ENCODE measurements around the gene FLNB.

Gene FLNB

DNA sequence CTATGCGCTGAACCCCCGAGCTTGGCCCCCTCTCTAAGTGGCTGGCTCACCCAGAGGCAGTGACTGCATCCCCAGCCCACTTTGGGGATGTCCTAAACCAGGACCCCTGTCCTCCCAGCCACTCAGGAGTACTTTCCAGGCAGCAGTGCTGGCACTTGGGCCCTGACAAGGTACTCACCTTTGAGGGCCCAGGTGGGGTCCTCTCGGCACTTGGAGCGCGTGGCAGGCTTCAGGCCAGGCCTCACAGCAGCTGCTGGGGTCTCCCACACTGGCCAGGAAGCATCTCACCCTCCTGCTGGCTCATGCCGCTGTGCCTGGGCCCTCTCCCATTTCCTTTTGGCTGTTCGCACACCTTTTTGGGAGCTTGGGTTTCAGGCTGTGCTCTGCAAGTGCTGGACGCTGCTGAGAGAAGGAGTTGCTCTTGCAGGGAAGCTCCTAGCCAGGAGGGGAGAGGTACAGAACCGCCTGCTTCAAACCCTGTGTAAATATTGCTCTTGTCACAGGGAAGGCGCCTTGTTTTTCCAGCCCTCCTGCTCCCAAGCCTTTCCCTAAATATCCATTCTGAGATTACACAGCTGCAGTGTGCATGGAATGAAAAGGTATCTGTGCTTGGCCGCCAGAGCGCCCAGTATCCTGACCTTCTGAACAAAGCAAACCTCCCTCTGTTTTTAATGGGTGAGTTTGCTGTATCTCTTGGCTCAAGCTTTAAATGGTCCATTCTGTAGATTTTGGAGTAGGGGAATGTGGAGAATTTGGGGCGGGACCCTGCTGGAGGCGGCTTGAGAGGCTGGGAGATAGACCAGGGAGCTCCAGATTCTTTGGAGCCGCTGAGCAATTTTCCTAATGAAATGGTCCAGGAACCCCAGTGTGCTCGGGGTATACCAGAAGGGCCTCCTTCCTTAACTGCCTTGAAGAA is 156.9 kb downstream of the FLNB start:
- Histone ChIP-seq H3K9ac (ENCODE audit: low read length) (no peak overlapping the region), H4K91ac (ENCODE audit: low read length) (no peak overlapping the region), H3K14ac (ENCODE audit: low read length in 2 of 2) (peak overlapping the region in 1 of 2 experiments; percentile 18), H3K27me3 (ENCODE audit: control insufficient read depth in 1 of 2, insufficient read depth in 1 of 2, low read length in 2 of 2) (no peaks in the 10 kb centered on the region), H2BK5ac (ENCODE audit: low read depth, low read length, poor library complexity, severe bottlenecking) (no peak overlapping the region), H3K4me1 (ENCODE audit: control insufficient read depth, insufficient read depth, low read depth, low read length) (peaks cover 35% of the 10 kb centered on the region), H2BK15ac (ENCODE audit: low read depth, poor library complexity, severe bottlenecking) (no peak overlapping the region), H3K4me2 (ENCODE audit: low read length, poor library complexity, severe bottlenecking) (no peak overlapping the region), H2AK5ac (ENCODE audit: low read length, severe bottlenecking) (peak overlapping the region; percentile 83), H2BK120ac (ENCODE audit: low read depth, low read length) (no peak overlapping the region), H3K18ac (ENCODE audit: low read depth in 1 of 2, low read length in 2 of 2) (peak overlapping the region in 1 of 2 experiments; percentile 77), H2BK12ac (ENCODE audit: low read length in 2 of 2) (peak overlapping the region in 1 of 2 experiments; percentile 17), H4K8ac (ENCODE audit: low read length) (peak overlapping the region; percentile 27), H3K4me3 (ENCODE audit: insufficient read depth in 1 of 2, low read depth in 1 of 2, low read length in 2 of 2) (no peak overlapping the region), H3K23ac (ENCODE audit: low read length in 2 of 2) (no peak overlapping the region), H3K9me3 (ENCODE audit: control insufficient read depth, low read length) (no peaks in the 10 kb centered on the region), H3K27ac (ENCODE audit: low read length, poor library complexity, severe bottlenecking) (peak overlapping the region; percentile 63), H3K4ac (ENCODE audit: low read depth in 1 of 2, low read length in 2 of 2) (peak overlapping the region in 1 of 2 experiments; percentile 63), H2AFZ (ENCODE audit: low read depth, low read length) (no peak overlapping the region), H3K79me1 (replicated peaks; ENCODE audit: low read length, poor library complexity, severe bottlenecking) (peaks cover 20% of the 10 kb centered on the region), H3K36me3 (ENCODE audit: control insufficient read depth in 1 of 2, insufficient read depth in 2 of 2, low read depth in 1 of 2, low read length in 2 of 2) (peaks cover 63 to 64% of the 10 kb centered on the region in 2 experiments)
- 90% methylated on average over 14 of the region's 16 CpGs for WGBS
- DNase-seq, result no peak

DNA sequence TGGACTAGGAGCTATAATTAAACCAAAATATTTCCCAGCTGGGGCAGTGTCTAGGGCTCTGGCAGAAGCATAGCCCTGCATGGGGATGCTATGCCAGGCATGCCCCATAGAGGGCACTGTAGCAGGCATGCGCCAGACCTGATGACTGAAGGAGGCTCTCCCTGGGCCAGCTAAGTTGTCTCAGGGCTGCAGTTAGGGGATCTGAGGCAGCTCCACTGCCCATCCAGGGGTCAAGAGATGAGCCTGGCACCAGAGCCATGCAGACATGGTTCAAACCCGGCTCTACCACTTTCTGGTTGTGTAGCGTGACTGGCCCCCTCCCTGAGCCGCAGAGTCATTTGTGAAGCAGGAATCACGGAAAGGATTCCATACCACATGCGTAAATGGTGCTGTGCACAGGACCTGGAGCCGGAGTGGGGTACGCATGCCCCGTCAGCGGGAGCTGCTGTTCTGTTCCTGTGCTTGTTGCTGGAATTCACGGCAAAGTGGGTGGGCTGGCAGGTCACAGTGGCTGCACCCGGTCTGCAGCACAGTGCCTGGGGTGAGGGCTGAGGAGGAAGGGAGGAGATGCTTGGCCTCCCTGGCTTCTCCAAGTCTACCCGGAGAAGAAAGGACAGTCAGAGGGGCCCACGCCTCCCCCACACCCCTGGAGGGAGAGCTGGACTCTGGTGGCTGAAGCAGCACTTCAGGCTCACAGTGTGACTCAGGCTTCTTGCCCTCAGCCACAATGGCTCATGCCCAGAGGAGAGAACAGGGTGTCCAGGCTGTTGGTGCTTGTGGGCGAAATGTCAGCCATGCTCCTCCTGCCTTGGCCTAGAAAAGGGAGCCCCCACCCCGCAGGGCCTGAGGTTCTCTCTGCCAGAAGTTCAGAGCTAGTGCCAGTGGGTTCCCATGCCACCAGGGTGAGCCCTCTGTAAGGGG is 159.5 kb downstream of the FLNB start:
- Histone ChIP-seq H3K4me2 (ENCODE audit: low read length, poor library complexity, severe bottlenecking) (no peak overlapping the region), H3K27ac (ENCODE audit: low read length, poor library complexity, severe bottlenecking) (no peak overlapping the region), H2BK12ac (ENCODE audit: low read length in 2 of 2) (peak overlapping the region in 1 of 2 experiments; percentile 46), H3K9ac (ENCODE audit: low read length) (no peak overlapping the region), H3K14ac (ENCODE audit: low read length in 2 of 2) (no peak overlapping the region), H2BK15ac (ENCODE audit: low read depth, poor library complexity, severe bottlenecking) (no peak overlapping the region), H4K8ac (ENCODE audit: low read length) (peak overlapping the region; percentile 12), H3K4me1 (ENCODE audit: control insufficient read depth, insufficient read depth, low read depth, low read length) (peaks cover 29% of the 10 kb centered on the region), H3K18ac (ENCODE audit: low read depth in 1 of 2, low read length in 2 of 2) (no peak overlapping the region), H3K4me3 (ENCODE audit: insufficient read depth in 1 of 2, low read depth in 1 of 2, low read length in 2 of 2) (no peak overlapping the region), H2AK5ac (ENCODE audit: low read length, severe bottlenecking) (no peak overlapping the region), H3K27me3 (ENCODE audit: control insufficient read depth in 1 of 2, insufficient read depth in 1 of 2, low read length in 2 of 2) (no peaks in the 10 kb centered on the region), H3K9me3 (ENCODE audit: control insufficient read depth, low read length) (no peaks in the 10 kb centered on the region), H2BK120ac (ENCODE audit: low read depth, low read length) (no peak overlapping the region), H3K36me3 (ENCODE audit: control insufficient read depth in 1 of 2, insufficient read depth in 2 of 2, low read depth in 1 of 2, low read length in 2 of 2) (peaks cover 66 to 69% of the 10 kb centered on the region in 2 experiments), H4K91ac (ENCODE audit: low read length) (no peak overlapping the region), H2AFZ (ENCODE audit: low read depth, low read length) (no peak overlapping the region), H3K79me1 (replicated peaks; ENCODE audit: low read length, poor library complexity, severe bottlenecking) (peaks cover 14% of the 10 kb centered on the region), H3K23ac (ENCODE audit: low read length in 2 of 2) (no peak overlapping the region), H3K4ac (ENCODE audit: low read depth in 1 of 2, low read length in 2 of 2) (no peak overlapping the region), H2BK5ac (ENCODE audit: low read depth, low read length, poor library complexity, severe bottlenecking) (no peak overlapping the region)
- peak; percentile 67 for DNase-seq
- WGBS, result 94% methylated on average over 16 of the region's 16 CpGs

DNA sequence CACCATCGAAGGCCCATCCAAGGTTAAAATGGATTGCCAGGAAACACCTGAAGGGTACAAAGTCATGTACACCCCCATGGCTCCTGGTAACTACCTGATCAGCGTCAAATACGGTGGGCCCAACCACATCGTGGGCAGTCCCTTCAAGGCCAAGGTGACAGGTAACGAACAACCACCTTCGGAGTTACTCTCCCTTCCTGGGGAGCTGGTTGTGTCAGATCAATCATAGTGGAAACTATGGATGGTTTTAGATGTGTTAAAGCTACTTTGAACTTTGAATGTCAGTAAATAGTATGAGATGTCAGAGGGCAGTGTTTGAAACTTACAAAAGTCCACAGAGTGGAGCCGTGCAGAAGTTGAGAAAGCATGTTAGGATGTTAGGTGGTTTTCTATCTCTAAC is 160.3 kb downstream of the FLNB start:
- H2BK5ac ChIP-seq (ENCODE audit: low read depth, low read length, poor library complexity, severe bottlenecking), result no peak overlapping the region
- H2BK15ac ChIP-seq (ENCODE audit: low read depth, poor library complexity, severe bottlenecking), result no peak overlapping the region
- no peak overlapping the region for H2BK120ac ChIP-seq (ENCODE audit: low read depth, low read length)
- DNase-seq, result no peak
- H3K4me1 ChIP-seq (ENCODE audit: control insufficient read depth, insufficient read depth, low read depth, low read length), result peaks cover 25% of the 10 kb centered on the region
- no peak overlapping the region for H3K4me3 ChIP-seq (ENCODE audit: insufficient read depth in 1 of 2, low read depth in 1 of 2, low read length in 2 of 2)
- no peak overlapping the region for H3K9ac ChIP-seq (ENCODE audit: low read length)
- H3K14ac ChIP-seq (ENCODE audit: low read length in 2 of 2), result no peak overlapping the region
- H2AK5ac ChIP-seq (ENCODE audit: low read length, severe bottlenecking), result no peak overlapping the region
- H4K91ac ChIP-seq (ENCODE audit: low read length), result no peak overlapping the region
- H4K8ac ChIP-seq (ENCODE audit: low read length), result no peak overlapping the region
- H3K23ac ChIP-seq (ENCODE audit: low read length in 2 of 2), result no peak overlapping the region
- H2AFZ ChIP-seq (ENCODE audit: low read depth, low read length), result no peak overlapping the region
- peaks cover 61 to 67% of the 10 kb centered on the region in 2 experiments for H3K36me3 ChIP-seq (ENCODE audit: control insufficient read depth in 1 of 2, insufficient read depth in 2 of 2, low read depth in 1 of 2, low read length in 2 of 2)
- H3K18ac ChIP-seq (ENCODE audit: low read depth in 1 of 2, low read length in 2 of 2), result no peak overlapping the region
- no peak overlapping the region for H3K4me2 ChIP-seq (ENCODE audit: low read length, poor library complexity, severe bottlenecking)
- H3K9me3 ChIP-seq (ENCODE audit: control insufficient read depth, low read length), result no peaks in the 10 kb centered on the region
- 82% methylated on average over 6 of the region's 7 CpGs for WGBS
- H3K27me3 ChIP-seq (ENCODE audit: control insufficient read depth in 1 of 2, insufficient read depth in 1 of 2, low read length in 2 of 2), result no peaks in the 10 kb centered on the region
- H2BK12ac ChIP-seq (ENCODE audit: low read length in 2 of 2), result no peak overlapping the region
- no peak overlapping the region for H3K4ac ChIP-seq (ENCODE audit: low read depth in 1 of 2, low read length in 2 of 2)
- peaks cover 14% of the 10 kb centered on the region for H3K79me1 ChIP-seq (replicated peaks; ENCODE audit: low read length, poor library complexity, severe bottlenecking)
- no peak overlapping the region for H3K27ac ChIP-seq (ENCODE audit: low read length, poor library complexity, severe bottlenecking)

DNA sequence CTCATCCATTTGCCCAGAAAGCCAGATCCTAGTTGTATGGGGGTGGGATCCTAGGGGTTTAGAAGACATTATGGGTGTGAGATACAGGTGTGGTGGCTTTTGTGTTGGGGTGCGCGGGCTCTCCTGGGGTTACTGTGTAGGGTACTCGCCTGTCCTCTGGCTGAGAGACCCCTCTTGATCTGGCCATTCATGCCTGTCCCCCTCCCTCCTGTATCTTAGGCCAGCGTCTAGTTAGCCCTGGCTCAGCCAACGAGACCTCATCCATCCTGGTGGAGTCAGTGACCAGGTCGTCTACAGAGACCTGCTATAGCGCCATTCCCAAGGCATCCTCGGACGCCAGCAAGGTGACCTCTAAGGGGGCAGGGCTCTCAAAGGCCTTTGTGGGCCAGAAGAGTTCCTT is 161.1 kb downstream of the FLNB start:
- Histone ChIP-seq H3K79me1 (replicated peaks; ENCODE audit: low read length, poor library complexity, severe bottlenecking) (peaks cover 14% of the 10 kb centered on the region), H3K27me3 (ENCODE audit: control insufficient read depth in 1 of 2, insufficient read depth in 1 of 2, low read length in 2 of 2) (no peaks in the 10 kb centered on the region), H3K23ac (ENCODE audit: low read length in 2 of 2) (no peak overlapping the region), H3K14ac (ENCODE audit: low read length in 2 of 2) (no peak overlapping the region), H2BK12ac (ENCODE audit: low read length in 2 of 2) (no peak overlapping the region), H4K8ac (ENCODE audit: low read length) (no peak overlapping the region), H4K91ac (ENCODE audit: low read length) (no peak overlapping the region), H2BK15ac (ENCODE audit: low read depth, poor library complexity, severe bottlenecking) (no peak overlapping the region), H3K18ac (ENCODE audit: low read depth in 1 of 2, low read length in 2 of 2) (no peak overlapping the region), H3K4me3 (ENCODE audit: insufficient read depth in 1 of 2, low read depth in 1 of 2, low read length in 2 of 2) (no peak overlapping the region), H2AK5ac (ENCODE audit: low read length, severe bottlenecking) (no peak overlapping the region), H3K9ac (ENCODE audit: low read length) (no peak overlapping the region), H2BK5ac (ENCODE audit: low read depth, low read length, poor library complexity, severe bottlenecking) (no peak overlapping the region), H2BK120ac (ENCODE audit: low read depth, low read length) (no peak overlapping the region), H3K4ac (ENCODE audit: low read depth in 1 of 2, low read length in 2 of 2) (no peak overlapping the region), H3K4me1 (ENCODE audit: control insufficient read depth, insufficient read depth, low read depth, low read length) (peaks cover 22% of the 10 kb centered on the region), H3K27ac (ENCODE audit: low read length, poor library complexity, severe bottlenecking) (no peak overlapping the region), H3K9me3 (ENCODE audit: control insufficient read depth, low read length) (no peaks in the 10 kb centered on the region), H3K36me3 (ENCODE audit: control insufficient read depth in 1 of 2, insufficient read depth in 2 of 2, low read depth in 1 of 2, low read length in 2 of 2) (peaks cover 53 to 71% of the 10 kb centered on the region in 2 experiments), H3K4me2 (ENCODE audit: low read length, poor library complexity, severe bottlenecking) (no peak overlapping the region), H2AFZ (ENCODE audit: low read depth, low read length) (no peak overlapping the region)
- no peak for DNase-seq
- 96% methylated on average over 9 of the region's 9 CpGs for WGBS

Data from mesenchymal stem cell (in vitro differentiated cells and primary cell).